ENCODE measurements around the gene MSGN1.

Gene MSGN1

DNA sequence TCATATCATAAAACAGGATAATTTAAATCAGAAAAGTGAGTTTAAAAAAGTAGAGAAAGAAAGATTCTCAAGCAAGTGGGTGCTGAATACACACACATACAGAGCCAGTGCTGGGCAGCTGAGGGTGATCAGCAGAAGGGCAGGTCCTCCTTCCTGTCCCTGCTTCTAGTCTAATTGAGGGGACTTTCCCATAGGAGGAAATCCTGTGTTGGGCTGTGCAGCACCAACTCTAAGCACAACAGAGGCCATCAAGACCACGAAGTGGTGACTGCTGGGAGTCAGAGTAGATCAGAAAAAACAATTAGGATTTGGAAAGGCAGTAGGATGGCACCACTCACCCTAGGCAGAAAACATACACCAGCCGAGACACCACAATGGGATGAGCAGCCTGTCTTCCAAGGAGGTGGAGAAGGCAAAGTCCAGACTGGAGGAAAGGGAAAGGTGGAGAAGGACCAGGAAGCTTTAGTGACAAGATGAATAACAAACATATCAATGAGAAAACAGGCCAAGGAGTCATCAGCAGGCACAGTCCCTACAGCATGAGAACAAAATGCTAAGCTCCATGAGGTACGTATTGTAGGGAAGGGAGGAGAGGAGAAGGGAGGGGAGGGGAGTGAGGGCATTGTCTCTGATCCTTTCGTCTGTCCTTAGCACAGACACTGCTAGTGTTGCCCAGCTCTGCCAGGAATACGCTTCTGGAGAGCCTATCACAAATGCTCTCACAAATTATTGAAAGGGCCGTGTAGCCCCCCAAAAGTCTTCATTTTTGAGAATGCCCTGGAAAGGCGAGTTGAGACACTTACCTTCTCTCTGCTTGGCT lies 16.7 kb upstream of the MSGN1 start:
- ATAC-seq: no peak
- TF ChIP-seq ZC3H10 (CRISPR knock-in tag; IDR thresholded peaks at IDR 0.05) (no peak), ZNF565 (CRISPR knock-in tag; conservative IDR thresholded peaks at IDR 0.05; ENCODE audit: low read depth) (no peak), SNAI2 (CRISPR knock-in tag; IDR thresholded peaks at IDR 0.05) (no peak), RARB (CRISPR knock-in tag; IDR thresholded peaks at IDR 0.05) (no peak), GLIS3 (CRISPR knock-in tag; IDR thresholded peaks at IDR 0.05) (no peak), PPARA (CRISPR knock-in tag; IDR thresholded peaks at IDR 0.05; ENCODE audit: borderline replicate concordance) (no peak), ARNTL (CRISPR knock-in tag; IDR thresholded peaks at IDR 0.05; ENCODE audit: borderline replicate concordance, low read depth) (no peak), ZFP30 (CRISPR knock-in tag; IDR thresholded peaks at IDR 0.05) (no peak), ZNF8 (CRISPR knock-in tag; IDR thresholded peaks at IDR 0.05) (no peak)
- TF ChIP-seq, protein P1, sequence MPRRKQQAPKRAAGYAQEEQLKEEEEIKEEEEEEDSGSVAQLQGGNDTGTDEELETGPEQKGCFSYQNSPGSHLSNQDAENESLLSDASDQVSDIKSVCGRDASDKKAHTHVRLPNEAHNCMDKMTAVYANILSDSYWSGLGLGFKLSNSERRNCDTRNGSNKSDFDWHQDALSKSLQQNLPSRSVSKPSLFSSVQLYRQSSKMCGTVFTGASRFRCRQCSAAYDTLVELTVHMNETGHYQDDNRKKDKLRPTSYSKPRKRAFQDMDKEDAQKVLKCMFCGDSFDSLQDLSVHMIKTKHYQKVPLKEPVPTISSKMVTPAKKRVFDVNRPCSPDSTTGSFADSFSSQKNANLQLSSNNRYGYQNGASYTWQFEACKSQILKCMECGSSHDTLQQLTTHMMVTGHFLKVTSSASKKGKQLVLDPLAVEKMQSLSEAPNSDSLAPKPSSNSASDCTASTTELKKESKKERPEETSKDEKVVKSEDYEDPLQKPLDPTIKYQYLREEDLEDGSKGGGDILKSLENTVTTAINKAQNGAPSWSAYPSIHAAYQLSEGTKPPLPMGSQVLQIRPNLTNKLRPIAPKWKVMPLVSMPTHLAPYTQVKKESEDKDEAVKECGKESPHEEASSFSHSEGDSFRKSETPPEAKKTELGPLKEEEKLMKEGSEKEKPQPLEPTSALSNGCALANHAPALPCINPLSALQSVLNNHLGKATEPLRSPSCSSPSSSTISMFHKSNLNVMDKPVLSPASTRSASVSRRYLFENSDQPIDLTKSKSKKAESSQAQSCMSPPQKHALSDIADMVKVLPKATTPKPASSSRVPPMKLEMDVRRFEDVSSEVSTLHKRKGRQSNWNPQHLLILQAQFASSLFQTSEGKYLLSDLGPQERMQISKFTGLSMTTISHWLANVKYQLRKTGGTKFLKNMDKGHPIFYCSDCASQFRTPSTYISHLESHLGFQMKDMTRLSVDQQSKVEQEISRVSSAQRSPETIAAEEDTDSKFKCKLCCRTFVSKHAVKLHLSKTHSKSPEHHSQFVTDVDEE (CRISPR knock-in tag; IDR thresholded peaks at IDR 0.05): no peak

DNA sequence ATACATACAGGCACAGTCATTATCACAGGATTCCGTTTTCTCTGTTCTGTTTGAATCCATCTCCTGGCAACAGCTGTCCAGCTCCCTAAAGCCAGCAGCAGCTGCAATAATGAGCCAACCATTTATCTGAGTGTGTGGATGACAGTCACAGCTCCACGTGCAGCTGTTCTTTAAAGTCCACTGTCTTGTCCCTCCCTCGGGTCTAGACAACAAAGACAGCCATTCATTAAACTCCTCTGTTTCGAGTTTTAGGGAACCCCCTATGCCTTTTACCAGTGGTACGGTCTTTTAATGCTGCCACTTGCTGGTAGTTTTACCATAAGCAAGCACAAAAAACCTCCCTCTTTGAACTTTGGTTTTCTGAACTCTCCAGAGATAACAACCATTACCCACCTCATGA lies 16.0 kb upstream of the MSGN1 start:
- TF ChIP-seq ZC3H10 (CRISPR knock-in tag; IDR thresholded peaks at IDR 0.05) (no peak), OSR1 (CRISPR knock-in tag; IDR thresholded peaks at IDR 0.05) (no peak), ZNF565 (CRISPR knock-in tag; conservative IDR thresholded peaks at IDR 0.05; ENCODE audit: low read depth) (no peak)
- no peak; the same call in 2 of the 3 replicates for ATAC-seq

DNA sequence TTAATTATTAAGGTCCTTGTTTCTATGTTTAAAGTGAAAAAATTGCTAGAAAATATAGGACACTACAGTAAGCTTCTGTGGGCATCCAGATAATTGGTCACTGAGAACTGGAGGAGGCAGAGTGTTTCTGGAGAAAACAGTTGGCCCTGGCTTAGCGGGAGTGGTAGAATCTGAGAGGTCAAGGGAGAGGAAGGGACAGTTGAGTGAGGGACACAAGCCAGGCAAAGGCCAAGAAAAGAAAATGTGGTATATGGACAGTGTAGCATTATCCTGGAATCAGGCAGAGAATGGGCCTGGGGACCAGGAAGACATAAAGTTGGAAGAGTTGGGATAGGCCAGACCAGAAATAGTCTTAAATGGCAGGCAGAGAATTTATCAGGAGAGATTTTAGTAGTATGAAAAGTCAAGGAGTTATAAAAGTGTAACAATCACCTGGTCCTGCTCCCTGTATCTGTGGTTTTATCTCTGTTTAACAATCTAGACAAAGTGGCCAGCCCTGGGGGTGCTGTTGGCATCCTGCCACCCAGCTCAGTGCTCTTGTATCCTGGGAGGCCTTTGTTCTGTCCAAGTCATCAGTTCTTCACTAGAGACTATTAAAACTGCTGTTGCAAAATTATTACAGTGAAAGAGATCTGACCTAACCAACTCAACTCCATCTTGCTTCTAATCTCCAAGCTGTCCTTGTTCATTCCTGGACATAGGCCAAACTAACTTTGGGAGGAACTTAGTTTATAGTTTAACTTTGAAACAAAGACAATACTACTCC lies 15.4 kb upstream of the MSGN1 start:
- ATAC-seq: no peak
- TF ChIP-seq ISL1 (CRISPR knock-in tag; IDR thresholded peaks at IDR 0.05): no peak
- TF ChIP-seq ZFP3 (CRISPR knock-in tag; IDR thresholded peaks at IDR 0.05): no peak
- TF ChIP-seq TCF4 (CRISPR knock-in tag; IDR thresholded peaks at IDR 0.05; ENCODE audit: borderline replicate concordance): no peak
- TF ChIP-seq, protein P2, sequence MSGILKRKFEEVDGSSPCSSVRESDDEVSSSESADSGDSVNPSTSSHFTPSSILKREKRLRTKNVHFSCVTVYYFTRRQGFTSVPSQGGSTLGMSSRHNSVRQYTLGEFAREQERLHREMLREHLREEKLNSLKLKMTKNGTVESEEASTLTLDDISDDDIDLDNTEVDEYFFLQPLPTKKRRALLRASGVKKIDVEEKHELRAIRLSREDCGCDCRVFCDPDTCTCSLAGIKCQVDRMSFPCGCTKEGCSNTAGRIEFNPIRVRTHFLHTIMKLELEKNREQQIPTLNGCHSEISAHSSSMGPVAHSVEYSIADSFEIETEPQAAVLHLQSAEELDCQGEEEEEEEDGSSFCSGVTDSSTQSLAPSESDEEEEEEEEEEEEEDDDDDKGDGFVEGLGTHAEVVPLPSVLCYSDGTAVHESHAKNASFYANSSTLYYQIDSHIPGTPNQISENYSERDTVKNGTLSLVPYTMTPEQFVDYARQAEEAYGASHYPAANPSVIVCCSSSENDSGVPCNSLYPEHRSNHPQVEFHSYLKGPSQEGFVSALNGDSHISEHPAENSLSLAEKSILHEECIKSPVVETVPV (CRISPR knock-in tag; IDR thresholded peaks at IDR 0.05): no peak
- no peak for TF ChIP-seq ZC3H10 (CRISPR knock-in tag; IDR thresholded peaks at IDR 0.05)
- TF ChIP-seq, protein P3, sequence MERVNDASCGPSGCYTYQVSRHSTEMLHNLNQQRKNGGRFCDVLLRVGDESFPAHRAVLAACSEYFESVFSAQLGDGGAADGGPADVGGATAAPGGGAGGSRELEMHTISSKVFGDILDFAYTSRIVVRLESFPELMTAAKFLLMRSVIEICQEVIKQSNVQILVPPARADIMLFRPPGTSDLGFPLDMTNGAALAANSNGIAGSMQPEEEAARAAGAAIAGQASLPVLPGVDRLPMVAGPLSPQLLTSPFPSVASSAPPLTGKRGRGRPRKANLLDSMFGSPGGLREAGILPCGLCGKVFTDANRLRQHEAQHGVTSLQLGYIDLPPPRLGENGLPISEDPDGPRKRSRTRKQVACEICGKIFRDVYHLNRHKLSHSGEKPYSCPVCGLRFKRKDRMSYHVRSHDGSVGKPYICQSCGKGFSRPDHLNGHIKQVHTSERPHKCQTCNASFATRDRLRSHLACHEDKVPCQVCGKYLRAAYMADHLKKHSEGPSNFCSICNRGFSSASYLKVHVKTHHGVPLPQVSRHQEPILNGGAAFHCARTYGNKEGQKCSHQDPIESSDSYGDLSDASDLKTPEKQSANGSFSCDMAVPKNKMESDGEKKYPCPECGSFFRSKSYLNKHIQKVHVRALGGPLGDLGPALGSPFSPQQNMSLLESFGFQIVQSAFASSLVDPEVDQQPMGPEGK (CRISPR knock-in tag; IDR thresholded peaks at IDR 0.05; ENCODE audit: borderline replicate concordance): no peak
- TF ChIP-seq, protein P4, sequence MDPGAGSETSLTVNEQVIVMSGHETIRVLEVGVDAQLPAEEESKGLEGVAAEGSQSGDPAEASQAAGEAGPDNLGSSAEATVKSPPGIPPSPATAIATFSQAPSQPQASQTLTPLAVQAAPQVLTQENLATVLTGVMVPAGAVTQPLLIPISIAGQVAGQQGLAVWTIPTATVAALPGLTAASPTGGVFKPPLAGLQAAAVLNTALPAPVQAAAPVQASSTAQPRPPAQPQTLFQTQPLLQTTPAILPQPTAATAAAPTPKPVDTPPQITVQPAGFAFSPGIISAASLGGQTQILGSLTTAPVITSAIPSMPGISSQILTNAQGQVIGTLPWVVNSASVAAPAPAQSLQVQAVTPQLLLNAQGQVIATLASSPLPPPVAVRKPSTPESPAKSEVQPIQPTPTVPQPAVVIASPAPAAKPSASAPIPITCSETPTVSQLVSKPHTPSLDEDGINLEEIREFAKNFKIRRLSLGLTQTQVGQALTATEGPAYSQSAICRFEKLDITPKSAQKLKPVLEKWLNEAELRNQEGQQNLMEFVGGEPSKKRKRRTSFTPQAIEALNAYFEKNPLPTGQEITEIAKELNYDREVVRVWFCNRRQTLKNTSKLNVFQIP (CRISPR knock-in tag; IDR thresholded peaks at IDR 0.05; ENCODE audit: borderline replicate concordance, low read depth): no peak
- no peak for TF ChIP-seq BACH2 (CRISPR knock-in tag; IDR thresholded peaks at IDR 0.05; ENCODE audit: borderline replicate concordance)
- no peak for TF ChIP-seq PPARA (CRISPR knock-in tag; IDR thresholded peaks at IDR 0.05; ENCODE audit: borderline replicate concordance)
- TF ChIP-seq CSDC2 (CRISPR knock-in tag; IDR thresholded peaks at IDR 0.05): no peak
- TF ChIP-seq ARNTL (CRISPR knock-in tag; IDR thresholded peaks at IDR 0.05; ENCODE audit: borderline replicate concordance, low read depth): no peak
- no peak for TF ChIP-seq ZNF70 (CRISPR knock-in tag; IDR thresholded peaks at IDR 0.05)
- TF ChIP-seq, protein P1 (CRISPR knock-in tag; IDR thresholded peaks at IDR 0.05): no peak
- TF ChIP-seq RARB (CRISPR knock-in tag; IDR thresholded peaks at IDR 0.05): no peak
- TF ChIP-seq TOX (CRISPR knock-in tag; IDR thresholded peaks at IDR 0.05; ENCODE audit: borderline replicate concordance): no peak
- TF ChIP-seq, protein P5, sequence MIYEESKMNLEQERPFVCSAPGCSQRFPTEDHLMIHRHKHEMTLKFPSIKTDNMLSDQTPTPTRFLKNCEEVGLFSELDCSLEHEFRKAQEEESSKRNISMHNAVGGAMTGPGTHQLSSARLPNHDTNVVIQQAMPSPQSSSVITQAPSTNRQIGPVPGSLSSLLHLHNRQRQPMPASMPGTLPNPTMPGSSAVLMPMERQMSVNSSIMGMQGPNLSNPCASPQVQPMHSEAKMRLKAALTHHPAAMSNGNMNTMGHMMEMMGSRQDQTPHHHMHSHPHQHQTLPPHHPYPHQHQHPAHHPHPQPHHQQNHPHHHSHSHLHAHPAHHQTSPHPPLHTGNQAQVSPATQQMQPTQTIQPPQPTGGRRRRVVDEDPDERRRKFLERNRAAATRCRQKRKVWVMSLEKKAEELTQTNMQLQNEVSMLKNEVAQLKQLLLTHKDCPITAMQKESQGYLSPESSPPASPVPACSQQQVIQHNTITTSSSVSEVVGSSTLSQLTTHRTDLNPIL (CRISPR knock-in tag; IDR thresholded peaks at IDR 0.05; ENCODE audit: low read depth): no peak
- no peak for TF ChIP-seq SNAI2 (CRISPR knock-in tag; IDR thresholded peaks at IDR 0.05)
- TF ChIP-seq GLIS3 (CRISPR knock-in tag; IDR thresholded peaks at IDR 0.05): no peak
- no peak for TF ChIP-seq OSR1 (CRISPR knock-in tag; IDR thresholded peaks at IDR 0.05)
- no peak for TF ChIP-seq ZNF565 (CRISPR knock-in tag; conservative IDR thresholded peaks at IDR 0.05; ENCODE audit: low read depth)
